ENCODE data around the gene LASP1NB.

Gene LASP1NB

GRCh38 chr17:38885044-38885727, 40.2 kb upstream of the LASP1NB start:
- TF ChIP-seq CTCF (conservative IDR thresholded peaks at IDR 0.05; ENCODE audit: low read depth, low read length) = no peak
- no peak for TF ChIP-seq EZH2 (IDR thresholded peaks at IDR 0.05; ENCODE audit: borderline replicate concordance, low read depth, low read length, poor library complexity, severe bottlenecking)
- no TSS peak for BruUV-seq (replicated peaks)
- no peak for DNase-seq (ENCODE audit: low spot score)
- POLR2A ChIA-PET (ENCODE audit: low non-redundant PET) = no interaction called here
- Histone ChIP-seq H3K36me3 (ENCODE audit: insufficient read depth, low read length, poor library complexity, severe bottlenecking) (no peaks in the 10 kb centered on the region), H3K27ac (ENCODE audit: low read depth, low read length, poor library complexity, severe bottlenecking) (no peak overlapping the region), H3K27me3 (replicated peaks; ENCODE audit: insufficient read depth, low read depth, low read length, poor library complexity) (no peaks in the 10 kb centered on the region), H3K4me3 (ENCODE audit: low read depth, low read length, poor library complexity, severe bottlenecking) (no peak overlapping the region), H3K4me1 (ENCODE audit: insufficient read depth, low read length, poor library complexity, severe bottlenecking) (peaks cover 21% of the 10 kb centered on the region), H3K9me3 (ENCODE audit: low read depth, low read length, poor library complexity, severe bottlenecking) (no peaks in the 10 kb centered on the region)
- intact Hi-C loops (cut with micrococcal nuclease; ENCODE audit: unreplicated experiment) = no loop called here
- CTCF ChIA-PET = no interaction called here

- ChIA-PET POLR2A (ENCODE audit: low non-redundant PET) (interaction anchor here (0.6 kb wide), 2 partner anchors 31 to 664 kb away, joined by 3 to 5 read pairs; no protein-coding TSS in a partner anchor), CTCF (no interaction called here)
Measured at GRCh38 chr17:38885728-38886642, 39.4 kb upstream of the LASP1NB start.

GRCh38 chr17:38886643-38887010, 38.8 kb upstream of the LASP1NB start:
- BruUV-seq (replicated peaks) = no TSS peak
- no peak for DNase-seq (ENCODE audit: low spot score)
- H3K9me3 ChIP-seq (ENCODE audit: low read depth, low read length, poor library complexity, severe bottlenecking) = no peaks in the 10 kb centered on the region
- no peak overlapping the region for H3K4me3 ChIP-seq (ENCODE audit: low read depth, low read length, poor library complexity, severe bottlenecking)
- H3K4me1 ChIP-seq (ENCODE audit: insufficient read depth, low read length, poor library complexity, severe bottlenecking) = peaks cover 10% of the 10 kb centered on the region
- intact Hi-C loops (cut with micrococcal nuclease; ENCODE audit: unreplicated experiment) = no loop called here
- ChIA-PET POLR2A (ENCODE audit: low non-redundant PET) (interaction anchor here (0.6 kb wide), 1 partner anchor 30 kb away, joined by 3 read pairs; no protein-coding TSS in a partner anchor), CTCF (no interaction called here)
- H3K36me3 ChIP-seq (ENCODE audit: insufficient read depth, low read length, poor library complexity, severe bottlenecking) = peaks cover 4% of the 10 kb centered on the region
- no peaks in the 10 kb centered on the region for H3K27me3 ChIP-seq (replicated peaks; ENCODE audit: insufficient read depth, low read depth, low read length, poor library complexity)
- no peak overlapping the region for H3K27ac ChIP-seq (ENCODE audit: low read depth, low read length, poor library complexity, severe bottlenecking)
- TF ChIP-seq EZH2 (IDR thresholded peaks at IDR 0.05; ENCODE audit: borderline replicate concordance, low read depth, low read length, poor library complexity, severe bottlenecking) (no peak), CTCF (conservative IDR thresholded peaks at IDR 0.05; ENCODE audit: low read depth, low read length) (no peak)

More at GRCh38 chr17:38885728-38886642, 39.4 kb upstream of the LASP1NB start:
- intact Hi-C loops (cut with micrococcal nuclease; ENCODE audit: unreplicated experiment) = no loop called here
- Histone ChIP-seq H3K36me3 (ENCODE audit: insufficient read depth, low read length, poor library complexity, severe bottlenecking) (no peaks in the 10 kb centered on the region), H3K4me3 (ENCODE audit: low read depth, low read length, poor library complexity, severe bottlenecking) (no peak overlapping the region), H3K4me1 (ENCODE audit: insufficient read depth, low read length, poor library complexity, severe bottlenecking) (peaks cover 16% of the 10 kb centered on the region), H3K27ac (ENCODE audit: low read depth, low read length, poor library complexity, severe bottlenecking) (no peak overlapping the region), H3K9me3 (ENCODE audit: low read depth, low read length, poor library complexity, severe bottlenecking) (no peaks in the 10 kb centered on the region), H3K27me3 (replicated peaks; ENCODE audit: insufficient read depth, low read depth, low read length, poor library complexity) (no peaks in the 10 kb centered on the region)
- no TSS peak for BruUV-seq (replicated peaks)
- TF ChIP-seq EZH2 (IDR thresholded peaks at IDR 0.05; ENCODE audit: borderline replicate concordance, low read depth, low read length, poor library complexity, severe bottlenecking) (no peak), CTCF (conservative IDR thresholded peaks at IDR 0.05; ENCODE audit: low read depth, low read length) (no peak)
- DNase-seq (ENCODE audit: low spot score) = no peak
